ENCODE data around the gene CLPX. TPM values are rescaled to one million over a fixed set of nuclear protein-coding genes. Genes with fewer than 3 reads are reported as not detected.

Gene CLPX
- total and polyA plus RNA-seq, 9 of the 15 experiments (the other 6 are each of a cell fraction or from before 2014, with no cell fraction given): 11.2 to 83.3 (median 51.3) TPM

DNA sequence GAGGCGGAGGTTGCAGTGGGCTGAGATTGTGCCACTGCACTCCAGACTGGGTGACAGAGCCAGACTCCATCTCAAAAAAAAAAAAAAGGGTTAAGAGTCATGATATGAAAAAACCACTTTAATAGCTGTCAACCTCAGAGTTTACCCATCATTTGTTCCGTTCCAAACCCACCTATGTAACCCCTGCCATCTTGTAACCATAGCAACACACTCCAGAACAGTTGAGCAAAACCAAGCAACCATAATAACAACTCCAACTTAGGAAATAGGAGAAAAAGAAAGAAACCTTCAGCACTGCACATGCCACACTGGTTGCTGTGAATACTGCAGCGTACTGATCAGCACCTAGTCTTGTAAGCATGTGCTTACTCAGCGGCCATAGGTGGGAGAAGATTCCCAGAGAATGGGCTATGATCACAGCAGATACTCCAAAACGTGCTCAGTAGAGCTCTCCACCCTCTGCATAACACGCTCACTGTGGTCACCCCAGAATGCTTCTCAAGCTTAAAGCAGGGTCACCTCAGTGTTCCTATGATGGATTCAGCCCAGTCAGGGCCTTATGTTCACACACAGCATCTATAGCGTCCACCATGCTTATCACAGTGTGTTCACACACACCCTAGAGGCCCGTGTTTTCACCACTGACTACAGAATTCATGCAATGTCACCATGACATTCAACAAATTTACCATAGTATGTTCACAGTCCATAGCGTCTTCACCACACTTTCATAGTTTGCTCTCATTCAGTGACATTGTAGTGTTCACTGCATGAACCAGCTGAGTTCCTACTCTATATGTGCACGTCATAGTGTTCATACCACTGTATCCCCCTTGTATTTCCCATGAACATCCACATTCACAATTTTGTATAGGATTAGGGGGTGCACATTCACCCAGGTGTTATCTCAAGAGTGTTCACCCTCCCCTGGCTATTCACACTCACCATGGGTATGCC lies 32.7 kb upstream of the CLPX start (continued):
- TF ChIP-seq SMC3 (conservative IDR thresholded peaks at IDR 0.05; ENCODE audit: insufficient read depth, low read depth, low read length) (no peak), SOX6 (IDR thresholded peaks at IDR 0.05) (peak; percentile 55), ZNF133 (CRISPR knock-in tag; IDR thresholded peaks at IDR 0.05) (no peak), ZNF224 (CRISPR knock-in tag; IDR thresholded peaks at IDR 0.05) (no peak), BRF2 (IDR thresholded peaks at IDR 0.05; ENCODE audit: borderline replicate concordance, insufficient read depth, insufficient read length) (no peak), MGA (IDR thresholded peaks at IDR 0.05) (peak; percentile 80), DDX20 (tag; IDR thresholded peaks at IDR 0.05; ENCODE audit: low read depth) (no peak)
- TF ChIP-seq, protein P1, sequence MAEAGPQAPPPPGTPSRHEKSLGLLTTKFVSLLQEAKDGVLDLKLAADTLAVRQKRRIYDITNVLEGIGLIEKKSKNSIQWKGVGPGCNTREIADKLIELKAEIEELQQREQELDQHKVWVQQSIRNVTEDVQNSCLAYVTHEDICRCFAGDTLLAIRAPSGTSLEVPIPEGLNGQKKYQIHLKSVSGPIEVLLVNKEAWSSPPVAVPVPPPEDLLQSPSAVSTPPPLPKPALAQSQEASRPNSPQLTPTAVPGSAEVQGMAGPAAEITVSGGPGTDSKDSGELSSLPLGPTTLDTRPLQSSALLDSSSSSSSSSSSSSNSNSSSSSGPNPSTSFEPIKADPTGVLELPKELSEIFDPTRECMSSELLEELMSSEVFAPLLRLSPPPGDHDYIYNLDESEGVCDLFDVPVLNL (CRISPR knock-in tag; IDR thresholded peaks at IDR 0.05; ENCODE audit: low read depth): no peak
- TF ChIP-seq, protein P2, sequence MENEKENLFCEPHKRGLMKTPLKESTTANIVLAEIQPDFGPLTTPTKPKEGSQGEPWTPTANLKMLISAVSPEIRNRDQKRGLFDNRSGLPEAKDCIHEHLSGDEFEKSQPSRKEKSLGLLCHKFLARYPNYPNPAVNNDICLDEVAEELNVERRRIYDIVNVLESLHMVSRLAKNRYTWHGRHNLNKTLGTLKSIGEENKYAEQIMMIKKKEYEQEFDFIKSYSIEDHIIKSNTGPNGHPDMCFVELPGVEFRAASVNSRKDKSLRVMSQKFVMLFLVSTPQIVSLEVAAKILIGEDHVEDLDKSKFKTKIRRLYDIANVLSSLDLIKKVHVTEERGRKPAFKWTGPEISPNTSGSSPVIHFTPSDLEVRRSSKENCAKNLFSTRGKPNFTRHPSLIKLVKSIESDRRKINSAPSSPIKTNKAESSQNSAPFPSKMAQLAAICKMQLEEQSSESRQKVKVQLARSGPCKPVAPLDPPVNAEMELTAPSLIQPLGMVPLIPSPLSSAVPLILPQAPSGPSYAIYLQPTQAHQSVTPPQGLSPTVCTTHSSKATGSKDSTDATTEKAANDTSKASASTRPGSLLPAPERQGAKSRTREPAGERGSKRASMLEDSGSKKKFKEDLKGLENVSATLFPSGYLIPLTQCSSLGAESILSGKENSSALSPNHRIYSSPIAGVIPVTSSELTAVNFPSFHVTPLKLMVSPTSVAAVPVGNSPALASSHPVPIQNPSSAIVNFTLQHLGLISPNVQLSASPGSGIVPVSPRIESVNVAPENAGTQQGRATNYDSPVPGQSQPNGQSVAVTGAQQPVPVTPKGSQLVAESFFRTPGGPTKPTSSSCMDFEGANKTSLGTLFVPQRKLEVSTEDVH (IDR thresholded peaks at IDR 0.05; ENCODE audit: low read depth, partially characterized antibody): no peak

All from K562 (cell line).